Endothelial cell of umbilical vein (primary cell): ENCODE results near the gene CEMIP. TPM values are rescaled to one million over a fixed set of nuclear protein-coding genes. Genes with fewer than 3 reads are reported as not detected.

ENCODE experiments used
- BruUV-seq: library from RNA; stranded (reverse); fragments of 400-500 nt; replicated peaks from 2 replicates; lab custom pipeline; 2021; lab: Mats Ljungman, UMichigan
- CTCF ChIA-PET: fragments of 300-600, 350-600 bp; sonication (Branson Sonifier 250); formaldehyde crosslinking; loops from one replicate; lab custom pipeline; 2021; ENCODE audit warnings: antibody characterized with exemption, inconsistent platforms; lab: Charles Lee
- POLR2A ChIA-PET: fragments of 300-600, 350-600 bp; sonication (Branson Sonifier 250); formaldehyde crosslinking; loops from one replicate; lab custom pipeline; 2021; ENCODE audit warnings: antibody characterized with exemption, inconsistent platforms; lab: Charles Lee
- DNase-seq: peaks from one replicate; pipeline ENCODE4 v3.0.0-alpha.2; 2011; ENCODE audit warnings: low read depth, low spot score
- FAIRE-seq: peaks from 2 replicates; lab custom pipeline; 2011; peaks lifted over from hg19 to GRCh38; lab: Jason Lieb, UNC
- H2AFZ ChIP-seq: 2 replicates; pipeline ENCODE4 v1.6.0; 2012; ENCODE audit warnings: low read depth, low read length, control low read depth, inconsistent platforms
- H3K27ac ChIP-seq: 2 replicates; pipeline ENCODE4 v1.5.1; 2011; ENCODE audit warnings: low read depth, mild to moderate bottlenecking, control low read depth, low read length, moderate library complexity; ENCODE audit not compliant: insufficient read depth
- H3K27me3 ChIP-seq, 2 experiments: 2 replicates each; pipeline versions ENCODE4 v1.6.0 to v1.6.1; 2011; ENCODE audit warnings: low read length in 2 of 2, mixed read lengths in 1 of 2; ENCODE audit not compliant: control insufficient read depth in 2 of 2, insufficient read depth in 2 of 2
- H3K36me3 ChIP-seq, 2 experiments: 2 replicates in 1 of 2; 3 replicates in 1 of 2; pipeline ENCODE4 v1.5.1; 2011; ENCODE audit warnings: low read length in 2 of 2, mild to moderate bottlenecking in 1 of 2, moderate library complexity in 1 of 2; ENCODE audit not compliant: control insufficient read depth in 2 of 2, insufficient read depth in 2 of 2; ENCODE audit errors: extremely low read depth in 1 of 2
- H3K4me1 ChIP-seq: 3 replicates; pipeline ENCODE4 v1.5.1; 2011; ENCODE audit warnings: mild to moderate bottlenecking, low read length; ENCODE audit not compliant: control insufficient read depth, insufficient read depth; ENCODE audit errors: extremely low read depth
- H3K4me2 ChIP-seq: 2 replicates; pipeline ENCODE4 v1.6.1; 2011; ENCODE audit warnings: low read length, control low read depth, mixed read lengths; ENCODE audit not compliant: insufficient read depth
- H3K4me3 ChIP-seq, 3 experiments: fragments of 200-600 bp in 1 of 3; sonication (generic), shearing (Covaris generic) in 1 of 3; replicated peaks in 1 of 3; 2 replicates each; pipeline ENCODE4 v1.5.1; 2011 to 2016; ENCODE audit warnings: control low read depth in 3 of 3, low read length in 3 of 3, mild to moderate bottlenecking in 2 of 3, inconsistent platforms in 1 of 3, low read depth in 1 of 3, moderate library complexity in 1 of 3; ENCODE audit not compliant: insufficient read depth in 1 of 3
- H3K79me2 ChIP-seq: 2 replicates; pipeline ENCODE4 v1.6.0; 2012; ENCODE audit warnings: low read length, inconsistent platforms; ENCODE audit not compliant: control insufficient read depth, insufficient read depth
- H3K9ac ChIP-seq: replicated peaks from 2 replicates; pipeline ENCODE3; 2011; ENCODE audit warnings: low read length, control low read depth; ENCODE audit not compliant: insufficient read depth; ENCODE audit errors: extremely low read depth
- H3K9me1 ChIP-seq: replicated peaks from 3 replicates; pipeline ENCODE4 v1.6.0; 2011; ENCODE audit warnings: mild to moderate bottlenecking, low read length; ENCODE audit not compliant: control insufficient read depth, insufficient read depth; ENCODE audit errors: extremely low read depth
- H3K9me3 ChIP-seq: replicated peaks from 2 replicates; pipeline ENCODE4 v1.5.1; 2012; ENCODE audit warnings: low read length, inconsistent platforms; ENCODE audit not compliant: control insufficient read depth, insufficient read depth
- H4K20me1 ChIP-seq: replicated peaks from 2 replicates; pipeline ENCODE3; 2011; ENCODE audit warnings: mild to moderate bottlenecking, low read length; ENCODE audit not compliant: control insufficient read depth, insufficient read depth; ENCODE audit errors: extremely low read depth
- CTCF ChIP-seq, 2 donors: IDR thresholded peaks; 1 replicate in 1 of 2; 2 replicates in 1 of 2; pipeline ENCODE4 v1.5.1; 2011; ENCODE audit warnings: low read length in 2 of 2, mild to moderate bottlenecking in 2 of 2, moderate library complexity in 2 of 2, control low read depth in 1 of 2, inconsistent platforms in 1 of 2, low read depth in 1 of 2; ENCODE audit not compliant: insufficient read depth in 1 of 2; ENCODE audit errors: extremely low read depth in 1 of 2
- EZH2 ChIP-seq: IDR thresholded peaks from 2 replicates; pipeline ENCODE4 v1.6.1; 2012; ENCODE audit warnings: borderline replicate concordance, low read depth, mild to moderate bottlenecking, moderate library complexity, low read length, inconsistent platforms; ENCODE audit not compliant: severe bottlenecking
- FOS ChIP-seq: IDR thresholded peaks from 2 replicates; pipeline ENCODE4 v1.6.1; 2011; ENCODE audit warnings: mild to moderate bottlenecking, low read length, moderate library complexity, borderline replicate concordance; ENCODE audit not compliant: insufficient read depth
- GATA2 ChIP-seq: IDR thresholded peaks from 2 replicates; pipeline ENCODE4 v1.7.0; 2011; ENCODE audit warnings: low read depth, mild to moderate bottlenecking, moderate library complexity, mixed read lengths, low read length; ENCODE audit not compliant: insufficient read length, insufficient read depth
- JUN ChIP-seq: IDR thresholded peaks from 2 replicates; pipeline ENCODE4 v1.6.1; 2011; ENCODE audit warnings: borderline replicate concordance, low read depth; ENCODE audit not compliant: insufficient read length, insufficient read depth
- MAX ChIP-seq: IDR thresholded peaks from 2 replicates; pipeline ENCODE4 v1.6.1; 2011; ENCODE audit not compliant: insufficient read depth, insufficient read length
- MYC ChIP-seq: IDR thresholded peaks from one replicate; pipeline ENCODE4 v1.6.1; 2011; ENCODE audit warnings: mild to moderate bottlenecking, low read depth, low read length
- POLR2A ChIP-seq: IDR thresholded peaks from 2 replicates; pipeline ENCODE4 v1.6.1; 2012; ENCODE audit warnings: low read depth, mild to moderate bottlenecking, control low read depth, low read length
- dilution Hi-C: fragments of 300-500 bp; cut with MboI; formaldehyde crosslinking; loops from one replicate; pipeline ENCODE4 v1.15.0; 2019; ENCODE audit warnings: low sequenced_read_pairs; ENCODE audit not compliant: extremely low pct_ligation_motif_present
- intact Hi-C: fragments of 100-400 bp; cut with micrococcal nuclease; formaldehyde crosslinking; loops from one replicate; pipeline ENCODE4 v1.10.0; 2022
- polyA plus RNA-seq, 4 experiments: library from polyadenylated mRNA; depleted of rRNA in 3 of 4; stranded (reverse) in 3 of 4; unstranded in 1 of 4; fragments of >200 nt; gene quantifications; 2 replicates each; pipeline versions ENCODE4 v1.2.1 to v1.2.3, GENCODE V29; 2011 to 2012; ENCODE audit warnings: missing spikeins in 1 of 4
- total RNA-seq: library from RNA; stranded (reverse); gene quantifications from 2 replicates; pipeline ENCODE4 v1.2.3, GENCODE V29; 2021

Gene CEMIP
- total and polyA plus RNA-seq, 2 donors (not counting 3 experiments of a cell fraction or from before 2014, with no cell fraction given), result 0.01 TPM; not detected in 1

GRCh38 chr15:80840182-80841130 is 61.3 kb downstream of the CEMIP start:
- Histone ChIP-seq H3K9ac (no peak overlapping the region), H3K9me1 (no peaks in the 10 kb centered on the region), H4K20me1 (no peaks in the 10 kb centered on the region), H3K4me1 (no peaks in the 10 kb centered on the region), H3K9me3 (no peaks in the 10 kb centered on the region), H3K79me2 (no peaks in the 10 kb centered on the region), H2AFZ (no peak overlapping the region), H3K27ac (no peak overlapping the region), H3K4me2 (no peak overlapping the region), H3K36me3 (no peaks in the 10 kb centered on the region), H3K4me3 (no peak overlapping the region), H3K27me3 (no peaks in the 10 kb centered on the region)
- intact Hi-C loops, result no loop called here
- TF ChIP-seq MAX, result no peak
- TF ChIP-seq POLR2A, result no peak
- no peak for TF ChIP-seq EZH2
- TF ChIP-seq MYC, result no peak
- dilution Hi-C loops, result no loop called here
- no peak for FAIRE-seq
- DNase-seq, result no peak
- no TSS peak for BruUV-seq
- ChIA-PET POLR2A (no interaction called here), CTCF (no interaction called here)

- dilution Hi-C loops (no loop called here), intact Hi-C loops (no loop called here)
- Histone ChIP-seq H3K4me2 (no peak overlapping the region), H3K4me1 (no peaks in the 10 kb centered on the region), H4K20me1 (no peaks in the 10 kb centered on the region), H3K9me1 (no peaks in the 10 kb centered on the region), H2AFZ (no peak overlapping the region), H3K79me2 (no peaks in the 10 kb centered on the region), H3K4me3 (no peak overlapping the region), H3K36me3 (no peaks in the 10 kb centered on the region), H3K9me3 (no peaks in the 10 kb centered on the region), H3K27ac (no peak overlapping the region), H3K9ac (no peak overlapping the region), H3K27me3 (no peaks in the 10 kb centered on the region)
- TF ChIP-seq MYC, result no peak
- TF ChIP-seq CTCF (IDR thresholded peaks at IDR 0.05; ENCODE audit: extremely low read depth in 1 of 2, insufficient read depth in 1 of 2, low read depth in 1 of 2, low read length in 2 of 2), result no peak
- no peak for TF ChIP-seq JUN
- no peak for TF ChIP-seq GATA2
- no peak for TF ChIP-seq POLR2A
- TF ChIP-seq EZH2, result no peak
- no peak for TF ChIP-seq FOS
- no peak for TF ChIP-seq MAX
- no TSS peak for BruUV-seq
- DNase-seq, result no peak
- ChIA-PET CTCF (no interaction called here), POLR2A (no interaction called here)
- FAIRE-seq, result no peak
Observed at GRCh38 chr15:80841541-80841940, 62.4 kb downstream of the CEMIP start.
